HG03039 (cell line): Measurements from ENCODE around the gene SEMA3C.

Experiments
- ATAC-seq: cut with Tn5 transposase; IDR thresholded peaks from one replicate; pipeline ENCODE4 v1.9.1; 2021; ENCODE audit warnings: mild to moderate bottlenecking, moderate library complexity; ENCODE audit not compliant: unreplicated experiment

SEMA3C gene

DNA sequence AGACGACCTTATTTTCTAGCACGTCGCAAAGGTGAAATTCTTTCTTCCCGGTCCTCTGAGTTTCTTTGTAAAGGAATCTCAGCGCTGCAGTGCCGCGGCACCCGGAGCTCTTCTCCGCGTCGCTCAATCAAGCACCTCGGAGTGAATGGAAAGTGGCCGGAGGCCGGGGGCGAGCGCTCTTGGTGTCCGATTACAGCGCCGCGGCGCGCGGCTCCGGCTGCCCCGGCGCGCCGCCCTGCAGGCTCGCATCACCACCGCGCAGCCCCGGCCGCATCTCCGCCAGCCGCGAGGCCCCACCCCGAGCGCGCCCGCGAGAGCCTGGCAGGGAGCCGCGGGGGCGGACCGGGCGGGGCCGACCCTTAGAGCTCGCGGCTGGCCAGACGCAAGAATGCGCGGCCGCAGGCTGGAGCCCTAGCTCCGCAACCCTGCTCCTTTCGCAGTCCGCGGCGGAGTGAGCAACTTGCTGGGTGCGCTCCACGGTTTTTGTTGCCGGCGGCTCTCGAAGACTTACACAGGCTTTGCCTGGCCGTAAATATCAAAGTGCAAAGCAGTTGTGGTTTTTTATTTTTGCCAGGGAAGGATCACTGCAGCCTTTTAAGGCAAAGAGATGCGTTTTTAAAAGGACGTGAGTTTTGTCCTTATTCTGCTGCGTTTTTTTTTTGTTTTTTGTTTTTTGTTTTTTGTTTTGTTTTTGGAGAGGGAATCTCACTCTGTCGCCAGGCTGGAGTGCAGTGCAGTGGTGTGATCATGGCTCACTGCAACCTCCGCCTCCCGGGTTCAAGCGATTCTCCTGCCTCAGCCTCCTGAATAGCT lies at the start of gene SEMA3C:
SEMA3C (minus strand) TSS at position 143 of the 813 bp plus-strand sequence. CDS start 2,270 bp downstream, outside the sequence.
- ATAC-seq = peak; percentile 54

DNA sequence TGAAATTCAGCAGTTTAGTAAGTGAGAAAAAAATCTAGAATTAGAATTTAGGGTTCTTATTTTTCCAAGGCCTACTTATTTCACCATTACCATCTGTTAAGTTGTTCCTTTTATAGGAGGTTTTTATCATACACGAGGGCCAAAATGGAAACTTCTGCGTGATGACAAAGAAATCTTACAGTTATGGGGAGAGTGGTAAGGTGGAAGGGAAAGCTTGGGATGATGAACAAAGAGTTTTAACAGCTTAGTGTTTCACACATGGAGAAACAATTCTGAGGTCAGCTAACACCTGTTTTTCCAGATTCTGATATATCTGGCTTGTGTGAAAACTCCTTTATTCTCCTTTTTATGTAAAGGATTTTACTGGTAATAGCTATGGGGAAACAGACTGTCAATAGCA lies 49.8 kb upstream of the SEMA3C start:
- ATAC-seq = no peak

DNA sequence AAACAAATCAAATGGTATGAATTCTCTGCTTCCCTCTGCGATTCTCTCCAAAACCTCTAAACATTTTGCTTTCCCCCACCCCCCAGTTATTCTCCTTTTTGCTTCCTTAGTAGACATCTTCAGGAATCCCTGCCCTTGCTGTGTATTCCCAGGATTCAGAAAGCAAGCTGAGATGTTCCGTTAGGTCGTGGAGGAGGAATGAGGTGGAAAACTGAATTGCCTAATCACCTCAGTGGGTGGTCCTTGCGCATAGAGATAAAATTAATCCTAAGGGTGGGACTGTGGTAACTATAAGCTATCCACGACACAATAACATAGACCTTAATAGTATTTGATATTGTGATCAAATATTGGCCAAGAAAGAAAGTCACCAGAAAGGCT lies 49.1 kb upstream of the SEMA3C start:
- no peak for ATAC-seq

GRCh38 chr7:80967071-80967916 lies 48.4 kb upstream of the SEMA3C start:
- no peak for ATAC-seq

DNA sequence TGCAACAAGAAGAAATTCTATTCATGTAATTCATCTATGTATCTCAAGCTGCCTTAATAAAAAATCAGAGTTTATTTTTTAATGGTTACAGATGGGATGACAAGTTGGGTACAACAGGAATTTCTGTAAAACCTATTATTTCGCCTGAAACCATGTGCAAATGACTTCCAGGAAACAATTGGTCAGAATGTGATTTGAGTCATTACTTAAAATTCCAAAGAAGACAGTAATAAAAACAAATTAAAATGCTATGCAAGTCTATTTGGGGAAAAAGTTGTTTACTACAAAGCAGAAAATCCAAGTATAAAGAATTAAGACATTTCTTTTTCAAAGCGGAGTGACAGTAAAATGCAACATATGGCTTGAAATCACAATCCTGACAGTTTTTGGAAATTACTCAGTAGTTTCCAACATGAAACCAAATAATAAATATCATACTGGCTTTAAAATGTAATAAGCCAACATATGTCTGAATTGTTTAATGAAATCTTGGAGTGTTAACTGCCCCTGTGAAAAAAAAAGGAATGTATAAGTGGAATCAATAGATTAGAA lies 41.5 kb upstream of the SEMA3C start:
- no peak for ATAC-seq

DNA sequence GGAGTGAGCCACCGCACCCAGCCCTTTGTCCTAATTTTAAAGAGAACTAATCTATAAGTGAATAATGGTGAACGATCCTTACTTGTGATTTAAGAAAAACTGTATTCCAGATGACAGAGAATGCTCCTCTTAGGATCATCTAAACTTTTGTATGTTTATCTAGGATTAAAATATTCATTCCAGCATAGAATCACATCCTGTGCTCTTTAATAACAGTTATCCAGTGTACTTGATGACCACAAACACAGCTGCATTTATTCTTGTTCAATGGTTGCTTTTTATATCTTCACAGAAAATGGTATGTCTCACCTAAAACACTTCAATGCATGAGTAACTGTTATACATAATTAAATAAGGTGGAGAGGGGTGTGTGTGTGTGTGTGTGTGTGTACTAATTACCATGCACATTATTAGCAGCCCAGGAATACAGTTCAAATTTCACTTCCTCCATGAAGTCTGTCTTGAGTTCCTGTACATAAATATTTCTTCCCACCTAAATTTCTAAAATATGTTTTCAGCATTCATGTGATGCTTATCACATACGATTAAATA lies 38.5 kb upstream of the SEMA3C start:
- ATAC-seq = no peak

DNA sequence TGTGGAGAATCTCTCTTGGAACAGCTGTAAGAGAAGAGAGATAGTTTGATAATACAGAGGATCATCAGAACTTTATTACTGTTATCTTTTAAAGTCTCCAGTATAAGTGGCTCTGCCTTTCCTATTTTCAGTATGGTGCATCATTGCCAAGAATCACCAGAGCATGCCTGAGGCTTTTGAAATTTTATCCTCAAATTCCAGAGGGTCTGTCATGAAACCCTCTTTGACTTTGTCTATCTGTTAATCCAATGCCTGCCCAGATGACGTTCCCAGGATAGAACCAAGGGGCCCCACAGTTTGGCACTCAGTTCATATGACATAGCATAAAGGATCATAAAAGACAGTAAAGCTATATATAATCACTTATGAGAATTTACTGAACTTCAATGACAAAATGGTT lies 35.3 kb upstream of the SEMA3C start:
- no peak for ATAC-seq

DNA sequence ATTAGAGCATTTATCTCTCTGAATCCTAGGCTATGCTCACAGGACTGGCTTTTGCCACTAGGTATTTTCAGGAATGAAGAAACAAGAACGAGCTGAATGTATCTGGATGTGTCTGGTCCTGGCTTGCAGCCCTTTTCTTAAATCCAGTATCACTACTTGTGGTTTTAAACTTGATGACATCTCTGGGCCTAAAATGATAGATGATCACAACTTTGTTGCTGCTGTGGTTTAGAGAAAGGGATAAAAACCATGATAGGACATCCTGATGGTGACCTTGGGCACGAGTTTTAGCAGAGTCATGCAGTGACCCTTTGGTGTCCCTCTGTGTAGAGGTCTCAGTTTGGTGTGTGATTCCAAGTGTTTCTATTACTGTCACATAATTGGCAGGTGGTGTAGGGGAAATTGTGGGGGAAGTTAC lies 31.7 kb upstream of the SEMA3C start:
- ATAC-seq = no peak

DNA sequence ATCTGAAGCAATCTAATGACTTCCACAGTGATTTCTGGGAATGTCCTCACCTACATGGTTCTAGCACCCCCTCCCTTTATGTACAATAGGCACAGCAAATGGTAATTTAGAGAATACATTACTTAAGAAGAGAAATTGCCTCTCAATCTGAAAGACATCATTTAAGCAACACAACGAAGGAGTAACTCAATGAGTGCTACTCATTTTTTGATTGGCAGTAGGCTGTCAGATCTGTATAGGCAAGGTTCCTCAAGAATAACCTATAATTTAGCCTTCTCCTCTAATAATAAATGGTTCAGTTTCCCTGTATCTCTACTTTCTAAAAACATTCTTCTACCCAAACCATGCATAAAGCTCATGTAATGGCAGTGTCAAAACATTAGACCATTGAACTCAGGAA lies 30.6 kb upstream of the SEMA3C start:
- ATAC-seq = no peak

GRCh38 chr7:80946858-80947257 lies 28.0 kb upstream of the SEMA3C start:
- ATAC-seq = no peak

DNA sequence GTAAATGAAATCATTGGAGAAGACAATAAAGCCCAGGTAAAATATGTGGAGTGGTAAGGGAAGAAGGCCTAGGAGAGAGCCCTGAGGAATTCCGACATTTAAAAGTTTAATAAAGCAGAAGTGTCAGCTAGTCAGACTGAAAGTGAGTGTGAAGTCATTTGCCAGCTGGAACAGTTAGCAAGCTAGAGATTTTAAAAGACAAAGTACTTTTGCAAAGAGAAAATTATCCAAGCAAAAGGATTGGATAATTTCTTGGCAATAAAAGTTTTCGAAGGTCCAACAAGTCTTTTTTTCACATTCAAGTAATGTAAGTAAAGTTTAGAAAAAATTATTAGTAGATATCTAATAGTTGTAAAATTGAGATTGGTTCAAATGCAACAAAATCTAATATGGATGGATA lies 27.1 kb upstream of the SEMA3C start:
- ATAC-seq = no peak

- no peak for ATAC-seq
These were observed 24.5 kb upstream of the SEMA3C start for GRCh38 chr7:80943342-80943741.

- ATAC-seq = no peak
These were observed 23.6 kb upstream of the SEMA3C start for GRCh38 chr7:80942261-80943041.

DNA sequence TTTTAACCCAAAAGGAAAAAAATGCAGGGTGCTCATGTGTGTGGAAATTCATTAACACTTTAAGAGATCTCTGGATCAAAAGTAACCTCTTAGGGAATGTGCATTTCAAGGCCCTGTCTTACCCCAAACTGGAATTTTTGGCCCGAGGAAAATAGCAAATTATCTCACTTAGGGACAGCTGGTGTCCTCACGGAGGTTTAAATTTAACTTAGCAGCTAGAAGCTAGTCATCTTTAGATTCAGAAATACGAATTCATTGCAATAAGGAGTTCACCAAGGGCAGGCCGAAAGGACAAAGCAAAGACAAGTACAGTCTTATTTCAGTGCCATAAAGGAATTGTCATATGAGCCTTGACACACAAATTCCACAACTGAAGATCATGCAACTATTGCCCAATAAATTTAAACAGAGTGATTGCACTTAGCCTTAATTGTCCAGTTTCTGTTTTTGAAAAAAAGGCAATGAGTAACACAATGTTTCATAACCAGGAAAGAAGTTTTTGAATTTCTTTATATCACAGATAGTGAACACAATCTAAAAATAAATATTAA lies 22.4 kb upstream of the SEMA3C start:
- no peak for ATAC-seq

DNA sequence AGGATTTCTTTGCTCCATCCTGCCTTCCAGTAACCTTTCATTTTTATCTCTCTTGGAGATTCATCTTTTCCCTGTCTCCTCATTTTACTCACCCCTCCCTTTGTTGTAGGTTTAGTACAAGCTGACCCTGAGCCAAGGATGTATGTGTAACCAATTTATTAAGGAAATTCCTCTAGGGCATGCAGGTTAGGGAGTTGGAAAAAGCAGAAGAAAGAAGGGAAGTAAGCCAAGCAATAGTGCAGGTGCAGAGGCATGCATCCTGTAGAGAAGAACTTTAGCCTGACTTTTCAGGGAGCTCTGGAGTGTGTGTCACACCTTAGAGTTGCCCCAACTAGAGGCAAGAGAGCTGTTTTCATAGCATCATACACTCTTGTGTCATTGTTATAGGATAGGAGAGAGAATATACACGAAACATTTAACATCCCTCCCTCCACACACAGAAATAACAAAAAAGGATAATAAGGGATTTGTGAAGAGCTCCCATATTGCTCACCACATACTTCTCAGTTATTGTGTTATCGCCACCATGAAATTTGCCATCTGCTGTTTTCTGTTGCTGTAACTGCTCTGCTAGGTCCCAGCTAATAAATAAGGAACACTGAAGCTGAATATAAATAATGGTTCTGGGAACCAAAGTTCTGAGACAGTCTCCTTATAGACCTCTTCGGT lies 21.8 kb upstream of the SEMA3C start:
- ATAC-seq = no peak

DNA sequence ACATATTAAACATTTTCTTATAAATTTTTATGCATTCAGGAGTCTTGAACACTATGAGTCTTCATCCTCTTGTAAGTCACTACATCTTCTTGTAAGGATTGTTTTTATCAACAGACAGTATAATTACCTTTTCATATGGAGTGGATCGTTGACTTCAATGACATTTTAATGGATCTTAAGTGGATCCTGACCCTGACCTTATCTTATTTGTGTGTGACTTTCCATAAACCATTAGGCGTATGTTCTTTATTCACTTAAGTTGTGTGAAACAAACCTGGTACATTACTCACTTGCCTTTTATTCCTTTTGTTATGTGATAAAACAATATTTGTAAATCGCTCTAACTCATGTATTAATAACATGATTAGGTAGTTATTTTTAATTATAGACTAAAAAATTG lies 18.5 kb upstream of the SEMA3C start:
- no peak for ATAC-seq

DNA sequence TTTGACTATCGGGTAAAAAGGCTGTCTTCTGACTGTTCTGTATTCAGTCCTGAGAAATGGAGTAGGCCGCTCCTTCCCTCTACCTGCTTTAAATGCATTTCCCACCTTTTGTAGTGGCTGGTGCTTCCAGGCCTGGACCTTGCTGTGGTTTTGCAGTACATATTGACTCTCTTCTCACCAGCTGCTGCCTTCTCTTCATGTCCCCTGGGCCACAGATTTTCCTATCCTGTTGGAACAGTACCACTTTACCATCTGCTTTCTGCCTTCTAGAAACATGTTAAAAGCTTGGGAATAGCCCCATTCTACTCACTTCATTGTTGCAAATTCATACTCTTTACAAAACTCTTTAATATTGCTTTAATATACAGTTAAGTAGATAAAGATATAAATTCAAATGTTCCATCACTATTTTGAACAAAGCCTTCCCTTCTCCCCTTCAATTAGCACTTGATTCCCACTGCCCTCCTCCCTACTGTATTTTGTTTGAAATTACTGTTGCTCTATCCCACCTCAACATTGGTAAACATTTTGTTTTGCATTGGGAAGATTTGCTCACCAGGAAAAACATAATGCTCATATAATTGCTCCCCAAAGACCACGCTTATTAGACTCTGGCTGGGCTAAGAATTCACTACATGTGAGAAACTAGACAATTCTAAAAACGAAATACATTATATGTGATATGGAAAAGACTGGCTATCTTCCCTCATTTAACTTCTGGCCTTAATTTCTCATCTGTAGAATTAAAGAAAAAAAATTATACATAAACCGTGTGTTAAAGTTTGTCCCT lies 17.3 kb upstream of the SEMA3C start:
- ATAC-seq = no peak

DNA sequence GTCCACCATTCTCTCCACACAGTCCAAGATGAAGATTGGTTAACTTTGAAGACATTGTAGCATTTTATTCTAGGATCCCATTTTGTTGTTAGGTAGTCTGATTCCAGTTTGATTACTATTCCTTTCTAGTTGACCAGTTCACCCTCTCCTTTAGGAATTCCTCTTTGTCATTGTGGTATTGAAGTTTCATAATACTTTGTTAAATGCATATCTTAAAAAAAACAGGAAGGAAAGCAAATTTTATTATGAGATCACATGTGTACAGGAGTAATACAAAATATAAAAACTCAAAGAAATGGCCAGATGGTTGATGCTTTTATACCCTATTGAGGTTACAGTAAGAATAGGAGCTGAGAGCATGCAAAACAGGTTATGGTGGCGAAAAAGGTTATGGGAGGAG lies 15.5 kb upstream of the SEMA3C start:
- no peak for ATAC-seq

DNA sequence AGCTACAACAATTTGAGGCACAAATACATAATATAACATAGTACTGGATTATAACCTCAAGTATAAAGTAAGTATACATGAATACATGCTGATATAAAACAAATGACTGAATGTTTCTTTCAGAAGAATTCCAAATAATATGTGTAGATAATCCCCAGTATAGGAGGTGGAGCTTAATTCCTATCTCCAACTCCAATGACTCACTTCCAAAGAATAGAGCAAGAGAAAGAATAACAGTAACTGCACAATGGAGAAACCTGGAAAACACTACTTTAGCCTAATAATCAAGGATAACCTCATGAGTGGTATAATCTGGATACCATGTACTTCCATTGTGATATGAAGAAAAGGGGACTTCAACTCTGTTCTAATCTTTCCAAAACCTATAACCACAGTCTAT lies 13.7 kb upstream of the SEMA3C start:
- ATAC-seq = no peak
